SK-N-SH treated with all-trans-retinoic acid at 6 μM for 48 hours (cell line): Measurements from ENCODE around the gene HPCAL1.

Source experiments
- GLIS3 ChIP-seq: fragments of 250-450 bp; sonication (Bioruptor Pico); IDR thresholded peaks from 2 replicates; pipeline ENCODE4 v1.5.0; 2020; ENCODE audit warnings: mild to moderate bottlenecking, moderate library complexity
- ISL1 ChIP-seq: fragments of 250-450 bp; sonication (Bioruptor Pico); IDR thresholded peaks from 2 replicates; pipeline ENCODE4 v2.1.2; 2022; ENCODE audit warnings: mild to moderate bottlenecking, moderate library complexity
- RARB ChIP-seq: fragments of 250-450 bp; sonication (Bioruptor Pico); IDR thresholded peaks from 2 replicates; pipeline ENCODE4 v1.8.0; 2021; ENCODE audit warnings: mild to moderate bottlenecking, moderate library complexity
- TCF4 ChIP-seq: fragments of 250-450 bp; sonication (Bioruptor Pico); IDR thresholded peaks from 2 replicates; pipeline ENCODE4 v1.8.0; 2021; ENCODE audit warnings: mild to moderate bottlenecking, moderate library complexity, borderline replicate concordance
- ZC3H10 ChIP-seq: fragments of 250-450 bp; sonication (Bioruptor Pico); IDR thresholded peaks from 2 replicates; pipeline ENCODE4 v1.5.1; 2021; ENCODE audit warnings: mild to moderate bottlenecking, moderate library complexity
- ZFP3 ChIP-seq: fragments of 250-450 bp; sonication (Bioruptor Pico); IDR thresholded peaks from 2 replicates; pipeline ENCODE4 v1.5.0; 2020; ENCODE audit warnings: mild to moderate bottlenecking, moderate library complexity
- ZNF565 ChIP-seq: fragments of 450-650 bp; formaldehyde crosslinking; conservative IDR thresholded peaks from 2 replicates; pipeline ENCODE4 v1.5.0; 2020; ENCODE audit warnings: low read depth, mild to moderate bottlenecking, moderate library complexity
- TF ChIP-seq, protein P1 (sequence below): fragments of 250-450 bp; sonication (Bioruptor Pico); IDR thresholded peaks from 2 replicates; pipeline ENCODE4 v1.8.0; 2020; ENCODE audit warnings: mild to moderate bottlenecking, moderate library complexity, borderline replicate concordance
- TF ChIP-seq, protein P2 (sequence below): fragments of 250-450 bp; sonication (Bioruptor Pico); IDR thresholded peaks from 2 replicates; pipeline ENCODE4 v1.8.0; 2021; ENCODE audit warnings: low read depth, mild to moderate bottlenecking, moderate library complexity, borderline replicate concordance

DNA sequence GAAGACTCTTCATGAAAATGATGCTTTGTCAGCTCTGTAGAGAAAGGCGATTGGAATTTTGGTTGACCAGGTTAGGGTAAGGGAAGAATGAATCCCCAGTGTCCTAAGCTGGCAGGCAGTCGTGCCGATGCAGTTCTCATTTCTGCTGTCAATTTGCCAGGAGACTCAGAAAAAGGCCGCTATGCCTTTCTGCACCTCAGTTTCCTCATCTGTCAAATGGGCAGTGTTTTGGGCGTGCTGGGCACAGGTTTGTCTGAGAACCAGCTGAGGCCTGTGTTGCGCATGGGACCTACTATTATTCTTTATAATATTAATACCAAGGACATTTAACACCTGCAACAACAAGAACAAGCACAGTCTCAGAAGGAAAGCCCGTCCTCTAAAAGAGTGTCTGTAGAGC, 50.3 kb downstream of the HPCAL1 start:
- TF ChIP-seq, protein P1, sequence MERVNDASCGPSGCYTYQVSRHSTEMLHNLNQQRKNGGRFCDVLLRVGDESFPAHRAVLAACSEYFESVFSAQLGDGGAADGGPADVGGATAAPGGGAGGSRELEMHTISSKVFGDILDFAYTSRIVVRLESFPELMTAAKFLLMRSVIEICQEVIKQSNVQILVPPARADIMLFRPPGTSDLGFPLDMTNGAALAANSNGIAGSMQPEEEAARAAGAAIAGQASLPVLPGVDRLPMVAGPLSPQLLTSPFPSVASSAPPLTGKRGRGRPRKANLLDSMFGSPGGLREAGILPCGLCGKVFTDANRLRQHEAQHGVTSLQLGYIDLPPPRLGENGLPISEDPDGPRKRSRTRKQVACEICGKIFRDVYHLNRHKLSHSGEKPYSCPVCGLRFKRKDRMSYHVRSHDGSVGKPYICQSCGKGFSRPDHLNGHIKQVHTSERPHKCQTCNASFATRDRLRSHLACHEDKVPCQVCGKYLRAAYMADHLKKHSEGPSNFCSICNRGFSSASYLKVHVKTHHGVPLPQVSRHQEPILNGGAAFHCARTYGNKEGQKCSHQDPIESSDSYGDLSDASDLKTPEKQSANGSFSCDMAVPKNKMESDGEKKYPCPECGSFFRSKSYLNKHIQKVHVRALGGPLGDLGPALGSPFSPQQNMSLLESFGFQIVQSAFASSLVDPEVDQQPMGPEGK: no peak
- TF ChIP-seq, protein P2, sequence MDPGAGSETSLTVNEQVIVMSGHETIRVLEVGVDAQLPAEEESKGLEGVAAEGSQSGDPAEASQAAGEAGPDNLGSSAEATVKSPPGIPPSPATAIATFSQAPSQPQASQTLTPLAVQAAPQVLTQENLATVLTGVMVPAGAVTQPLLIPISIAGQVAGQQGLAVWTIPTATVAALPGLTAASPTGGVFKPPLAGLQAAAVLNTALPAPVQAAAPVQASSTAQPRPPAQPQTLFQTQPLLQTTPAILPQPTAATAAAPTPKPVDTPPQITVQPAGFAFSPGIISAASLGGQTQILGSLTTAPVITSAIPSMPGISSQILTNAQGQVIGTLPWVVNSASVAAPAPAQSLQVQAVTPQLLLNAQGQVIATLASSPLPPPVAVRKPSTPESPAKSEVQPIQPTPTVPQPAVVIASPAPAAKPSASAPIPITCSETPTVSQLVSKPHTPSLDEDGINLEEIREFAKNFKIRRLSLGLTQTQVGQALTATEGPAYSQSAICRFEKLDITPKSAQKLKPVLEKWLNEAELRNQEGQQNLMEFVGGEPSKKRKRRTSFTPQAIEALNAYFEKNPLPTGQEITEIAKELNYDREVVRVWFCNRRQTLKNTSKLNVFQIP (CRISPR knock-in tag): no peak
- TF ChIP-seq ZNF565 (CRISPR knock-in tag) (no peak), RARB (no peak), GLIS3 (CRISPR knock-in tag) (no peak), ZC3H10 (CRISPR knock-in tag) (no peak), ISL1 (no peak), ZFP3 (CRISPR knock-in tag) (no peak), TCF4 (CRISPR knock-in tag) (no peak)
